CD14-positive monocyte (primary cell): ENCODE data around the gene IQSEC3. TPM values are rescaled to one million over a fixed set of nuclear protein-coding genes. Genes with fewer than 3 reads are reported as not detected.

Experiments
- DNase-seq, 3 donors: peaks; one replicate each; pipeline ENCODE4 v3.0.0-alpha.2; 2011 to 2022
- H2AFZ ChIP-seq: 2 replicates; pipeline ENCODE4 v1.6.0; 2012; ENCODE audit warnings: mild to moderate bottlenecking, low read depth, low read length, inconsistent platforms; ENCODE audit not compliant: insufficient read depth, poor library complexity, severe bottlenecking
- H3K27ac ChIP-seq, 2 donors: 1 replicate in 1 of 2; 2 replicates in 1 of 2; pipeline ENCODE4 v1.5.1; 2012 to 2013; ENCODE audit warnings: low read length in 2 of 2, control low read depth in 1 of 2, inconsistent platforms in 1 of 2, low read depth in 1 of 2, mild to moderate bottlenecking in 1 of 2
- H3K27me3 ChIP-seq, 2 donors: one replicate each; pipeline versions ENCODE4 v1.6.0 to v1.6.1; 2011 to 2013; ENCODE audit warnings: low read length in 2 of 2; ENCODE audit not compliant: control insufficient read depth in 2 of 2, insufficient read depth in 2 of 2
- H3K36me3 ChIP-seq, 2 donors: replicated peaks in 1 of 2; 1 replicate in 1 of 2; 2 replicates in 1 of 2; pipeline versions ENCODE4 v1.5.1 to v1.6.1; 2012 to 2013; ENCODE audit warnings: low read length in 2 of 2, control low read depth in 1 of 2, inconsistent platforms in 1 of 2, mild to moderate bottlenecking in 1 of 2; ENCODE audit not compliant: insufficient read depth in 2 of 2, control insufficient read depth in 1 of 2
- H3K4me1 ChIP-seq, 2 donors: 1 replicate in 1 of 2; 2 replicates in 1 of 2; pipeline versions ENCODE4 v1.5.1 to v1.6.1; 2012 to 2013; ENCODE audit warnings: low read length in 2 of 2, control low read depth in 1 of 2, inconsistent platforms in 1 of 2, mild to moderate bottlenecking in 1 of 2, moderate library complexity in 1 of 2; ENCODE audit not compliant: insufficient read depth in 2 of 2, control insufficient read depth in 1 of 2
- H3K4me2 ChIP-seq: replicated peaks from 2 replicates; pipeline ENCODE3; 2012; ENCODE audit warnings: low read length, moderate library complexity, mild to moderate bottlenecking; ENCODE audit not compliant: poor library complexity, severe bottlenecking; ENCODE audit errors: extremely low read depth
- H3K4me3 ChIP-seq, 3 experiments: fragments of 200-600 bp in 1 of 3; sonication (generic) in 1 of 3; replicated peaks in 1 of 3; 1 replicate in 2 of 3; 2 replicates in 1 of 3; pipeline ENCODE4 v1.5.1; 2011 to 2013; ENCODE audit warnings: low read length in 3 of 3, mild to moderate bottlenecking in 3 of 3, control low read depth in 2 of 3, low read depth in 2 of 3, inconsistent platforms in 1 of 3, moderate library complexity in 1 of 3
- H3K79me2 ChIP-seq: 2 replicates; pipeline ENCODE4 v1.6.0; 2012; ENCODE audit warnings: mild to moderate bottlenecking, control low read depth, inconsistent platforms, low read length, moderate library complexity; ENCODE audit not compliant: insufficient read depth
- H3K9ac ChIP-seq: 2 replicates; pipeline ENCODE4 v1.6.0; 2017; ENCODE audit warnings: low read length, mild to moderate bottlenecking; ENCODE audit not compliant: insufficient read depth, poor library complexity, severe bottlenecking
- H3K9me3 ChIP-seq, 2 donors: replicated peaks in 1 of 2; 1 replicate in 1 of 2; 2 replicates in 1 of 2; pipeline versions ENCODE4 v1.5.1 to v1.6.1; 2012 to 2013; ENCODE audit warnings: low read length in 2 of 2, control low read depth in 1 of 2; ENCODE audit not compliant: control insufficient read depth in 1 of 2, insufficient read depth in 1 of 2
- H4K20me1 ChIP-seq: 2 replicates; pipeline ENCODE4 v1.6.0; 2012; ENCODE audit warnings: mild to moderate bottlenecking, low read length, control low read depth, moderate library complexity; ENCODE audit not compliant: insufficient read depth
- H3K27ac Mint-ChIP-seq, 7 donors: one replicate each; pipeline ENCODE4 v1.8.0; 2020; ENCODE audit warnings: mild to moderate bottlenecking in 7 of 7, mixed read lengths in 7 of 7, moderate library complexity in 6 of 7, inconsistent platforms in 2 of 7
- H3K27me3 Mint-ChIP-seq, 3 donors: one replicate each; pipeline ENCODE4 v1.8.0; 2021 to 2022; ENCODE audit warnings: low read depth in 3 of 3, mild to moderate bottlenecking in 3 of 3, mixed read lengths in 3 of 3, moderate library complexity in 3 of 3, inconsistent platforms in 1 of 3
- H3K36me3 Mint-ChIP-seq, 2 donors: one replicate each; pipeline ENCODE4 v1.8.0; 2020; ENCODE audit warnings: mixed read lengths in 2 of 2, inconsistent platforms in 1 of 2, mild to moderate bottlenecking in 1 of 2
- H3K4me1 Mint-ChIP-seq: one replicate; pipeline ENCODE4 v1.8.0; 2020; ENCODE audit warnings: mild to moderate bottlenecking, mixed read lengths
- H3K4me3 Mint-ChIP-seq, 2 donors: one replicate each; pipeline ENCODE4 v1.8.0; 2020; ENCODE audit warnings: mild to moderate bottlenecking in 2 of 2, mixed read lengths in 2 of 2, moderate library complexity in 1 of 2
- H3K9me3 Mint-ChIP-seq, 7 donors: one replicate each; pipeline ENCODE4 v1.8.0; 2020 to 2022; ENCODE audit warnings: mixed read lengths in 7 of 7, mild to moderate bottlenecking in 6 of 7, moderate library complexity in 6 of 7, inconsistent platforms in 2 of 7
- WGBS: methylation state at CpG from one replicate; pipeline ENCODE4 v1.1.5; 2013; ENCODE audit warnings: missing lambda C conversion rate; ENCODE audit not compliant: insufficient coverage; 5-methylcytosine and 5-hydroxymethylcytosine counted together
- intact Hi-C, 2 donors: fragments of 100-400 bp; cut with micrococcal nuclease; formaldehyde crosslinking; loops; one replicate each; pipeline versions ENCODE4 v1.15.0 to v1.15.1; 2023
- polyA plus RNA-seq, 3 donors: library from polyadenylated mRNA; depleted of rRNA in 1 of 3; unstranded in 2 of 3; stranded (reverse) in 1 of 3; fragments of 300-500 nt in 2 of 3; fragments of >200 nt in 1 of 3; fragmentation: Illumina TruSeq in 2 of 3; gene quantifications; 1 replicate in 2 of 3; 2 replicates in 1 of 3; pipeline ENCODE4 v1.2.3, GENCODE V29; 2012 to 2021
- TF ChIP-seq, protein P1 (sequence below): fragments of 200-600 bp; IDR thresholded peaks from one replicate; pipeline ENCODE4 v1.8.0; 2022; ENCODE audit warnings: antibody characterized with exemption, mild to moderate bottlenecking

Gene IQSEC3
- polyA plus RNA-seq, 3 donors, result not detected

GRCh38 chr12:225012-225411 is 158.4 kb downstream of the IQSEC3 start:
- Histone ChIP-seq H3K79me2 (no peaks in the 10 kb centered on the region), H3K4me1 (peaks cover 3 to 4% of the 10 kb centered on the region in 2 donors), H3K4me3 (no peak overlapping the region), H4K20me1 (no peaks in the 10 kb centered on the region), H3K4me2 (no peak overlapping the region), H3K9me3 (no peaks in the 10 kb centered on the region), H3K27ac (no peak overlapping the region), H3K36me3 (no peaks in the 10 kb centered on the region), H3K27me3 (no peaks in the 10 kb centered on the region), H2AFZ (no peak overlapping the region), H3K9ac (no peak overlapping the region)
- TF ChIP-seq, protein P1, sequence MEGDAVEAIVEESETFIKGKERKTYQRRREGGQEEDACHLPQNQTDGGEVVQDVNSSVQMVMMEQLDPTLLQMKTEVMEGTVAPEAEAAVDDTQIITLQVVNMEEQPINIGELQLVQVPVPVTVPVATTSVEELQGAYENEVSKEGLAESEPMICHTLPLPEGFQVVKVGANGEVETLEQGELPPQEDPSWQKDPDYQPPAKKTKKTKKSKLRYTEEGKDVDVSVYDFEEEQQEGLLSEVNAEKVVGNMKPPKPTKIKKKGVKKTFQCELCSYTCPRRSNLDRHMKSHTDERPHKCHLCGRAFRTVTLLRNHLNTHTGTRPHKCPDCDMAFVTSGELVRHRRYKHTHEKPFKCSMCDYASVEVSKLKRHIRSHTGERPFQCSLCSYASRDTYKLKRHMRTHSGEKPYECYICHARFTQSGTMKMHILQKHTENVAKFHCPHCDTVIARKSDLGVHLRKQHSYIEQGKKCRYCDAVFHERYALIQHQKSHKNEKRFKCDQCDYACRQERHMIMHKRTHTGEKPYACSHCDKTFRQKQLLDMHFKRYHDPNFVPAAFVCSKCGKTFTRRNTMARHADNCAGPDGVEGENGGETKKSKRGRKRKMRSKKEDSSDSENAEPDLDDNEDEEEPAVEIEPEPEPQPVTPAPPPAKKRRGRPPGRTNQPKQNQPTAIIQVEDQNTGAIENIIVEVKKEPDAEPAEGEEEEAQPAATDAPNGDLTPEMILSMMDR, result no peak
- intact Hi-C loops, result no loop called here
- 89% methylated on average over 11 of the region's 18 CpGs for WGBS
- H3K4me1 Mint-ChIP-seq, result no peaks in the 10 kb centered on the region
- H3K36me3 Mint-ChIP-seq, result no peaks in the 10 kb centered on the region
- no peaks in the 10 kb centered on the region for H3K9me3 Mint-ChIP-seq
- H3K27me3 Mint-ChIP-seq, result peaks cover 4 to 13% (median 11%) of the 10 kb centered on the region in 3 donors
- no peak for DNase-seq
- H3K27ac Mint-ChIP-seq, result no peak overlapping the region
- H3K4me3 Mint-ChIP-seq, result no peak overlapping the region

GRCh38 chr12:226401-226800 is 159.8 kb downstream of the IQSEC3 start:
- Mint-ChIP-seq H3K9me3 (no peaks in the 10 kb centered on the region), H3K36me3 (no peaks in the 10 kb centered on the region), H3K27ac (no peak overlapping the region), H3K27me3 (peaks cover 7 to 11% (median 10%) of the 10 kb centered on the region in 3 donors), H3K4me3 (no peak overlapping the region), H3K4me1 (no peaks in the 10 kb centered on the region)
- TF ChIP-seq, protein P1, result no peak
- intact Hi-C loops, result no loop called here
- Histone ChIP-seq H3K4me2 (no peak overlapping the region), H2AFZ (no peak overlapping the region), H3K9me3 (no peaks in the 10 kb centered on the region), H3K4me3 (no peak overlapping the region), H3K27ac (no peak overlapping the region), H3K9ac (no peak overlapping the region), H3K27me3 (no peaks in the 10 kb centered on the region), H4K20me1 (no peaks in the 10 kb centered on the region), H3K36me3 (no peaks in the 10 kb centered on the region), H3K79me2 (no peaks in the 10 kb centered on the region), H3K4me1 (no peaks in the 10 kb centered on the region)
- no peak for DNase-seq
- WGBS, result 91% methylated on average over 14 of the region's 14 CpGs
